Pancreas (tissue), 10 donors: ENCODE data around the gene OR2Y1. TPM values are rescaled to one million over a fixed set of nuclear protein-coding genes. Genes with fewer than 3 reads are reported as not detected.
"Not testable (repeated sequence)": the region's sequence is repeated elsewhere in the genome, so short reads cannot be mapped to it uniquely, and the experiment has no call there.

Source experiments
- ATAC-seq, 4 donors: fragments of 200-7000 bp; cut with Tn5 transposase; one replicate each; pipeline versions ENCODE4 v1.8.0 to v1.9.1; 2020; ENCODE audit warnings: mild to moderate bottlenecking in 4 of 4, moderate library complexity in 4 of 4
- DNase-seq, 6 donors: peaks; one replicate each; pipeline ENCODE4 v3.0.0-alpha.2; 2020
- FAIRE-seq: peaks from 2 replicates; lab custom pipeline; 2012; peaks lifted over from hg19 to GRCh38; lab: Jason Lieb, UNC
- H3K27ac ChIP-seq, 4 donors: fragments of 200-600 bp; sonication (generic); 1 replicate in 3 of 4; 2 replicates in 1 of 4; pipeline versions ENCODE4 v1.5.0 to v1.8.0; 2020
- H3K27me3 ChIP-seq, 4 donors: fragments of 200-600 bp; one replicate each; pipeline ENCODE4 v1.8.0; 2021
- H3K36me3 ChIP-seq, 3 donors: fragments of 200-600 bp; sonication (generic) in 1 of 3; one replicate each; pipeline versions ENCODE4 v1.5.0 to v1.8.0; 2020 to 2021
- H3K4me1 ChIP-seq, 3 donors: fragments of 200-600 bp; one replicate each; pipeline ENCODE4 v1.8.0; 2021
- H3K4me3 ChIP-seq, 4 donors: fragments of 200-600 bp; sonication (generic) in 2 of 4; one replicate each; pipeline versions ENCODE4 v1.5.0 to v1.8.0; 2020 to 2021
- H3K9me3 ChIP-seq, 4 donors: fragments of 200-600 bp; one replicate each; pipeline ENCODE4 v1.8.0; 2021
- CTCF ChIP-seq, 4 donors: fragments of 200-600 bp; sonication (generic) in 3 of 4; IDR thresholded peaks; one replicate each; pipeline versions ENCODE4 v1.5.0 to v1.8.0; 2021; ENCODE audit warnings: antibody characterized with exemption in 4 of 4
- WGBS, 2 donors: extraction: QIAGEN DNeasy Blood & Tissue Kit; methylation state at CpG; one replicate each; pipeline ENCODE4 v1.1.7; 2013; 5-methylcytosine and 5-hydroxymethylcytosine counted together
- intact Hi-C, 3 donors: fragments of 100-400 bp; cut with DNase I; formaldehyde crosslinking; loops; one replicate each; pipeline versions ENCODE4 v1.11.1 to v1.14.2; 2022
- polyA plus RNA-seq, 2 donors: library from polyadenylated mRNA; stranded (reverse); fragments of 200-250 nt; gene quantifications; one replicate each; pipeline ENCODE4 v1.2.3, GENCODE V29; 2013
- total RNA-seq, 6 donors: library from RNA; stranded (reverse); fragmentation: NEBNext Ultra II Directional in 4 of 6; extraction: Animal tissue kit (Norgen Biotek cat#: 25700) in 4 of 6; gene quantifications; one replicate each; pipeline versions ENCODE4 v1.2.1 to v1.2.4, GENCODE V29; 2021 to 2023
- donor health status: healthy with polysubstance abuse.
- donor health status: DM: no; HTN: no; CAD: no; lungs with moderate emphysema.
- donor health status: DM: no; HTN: no; CAD: no.
- donor health status: control.
- donor health status: control.
- donor health status: Bipolar disorder and iron deficiency.
- donor health status: DM: yes; HTN: yes; CAD: no.
- donor health status: DM: no; HTN: no; CAD: no.
- donor health status: DM: no; HTN: no; CAD: no.
- donor health status: DM: yes; HTN: yes; CAD: no.

The OR2Y1 gene
- total and polyA plus RNA-seq, 8 donors: not detected

- Histone ChIP-seq H3K36me3 (no peaks in the 10 kb centered on the region), H3K9me3 (no peaks in the 10 kb centered on the region), H3K4me3 (no peak overlapping the region), H3K4me1 (no peaks in the 10 kb centered on the region), H3K27ac (no peak overlapping the region), H3K27me3 (peaks cover 0 to 3% (median 0%) of the 10 kb centered on the region in 4 donors)
- DNase-seq (no peak), FAIRE-seq (no peak), ATAC-seq (no peak)
- intact Hi-C loops: no loop called here
- 19% methylated on average over 2 of the region's 2 CpGs for WGBS, 2 donors
- no peak for TF ChIP-seq CTCF (IDR thresholded peaks at IDR 0.05)
Observed at GRCh38 chr5:180704362-180704761, 35.5 kb downstream of the OR2Y1 start.

DNA sequence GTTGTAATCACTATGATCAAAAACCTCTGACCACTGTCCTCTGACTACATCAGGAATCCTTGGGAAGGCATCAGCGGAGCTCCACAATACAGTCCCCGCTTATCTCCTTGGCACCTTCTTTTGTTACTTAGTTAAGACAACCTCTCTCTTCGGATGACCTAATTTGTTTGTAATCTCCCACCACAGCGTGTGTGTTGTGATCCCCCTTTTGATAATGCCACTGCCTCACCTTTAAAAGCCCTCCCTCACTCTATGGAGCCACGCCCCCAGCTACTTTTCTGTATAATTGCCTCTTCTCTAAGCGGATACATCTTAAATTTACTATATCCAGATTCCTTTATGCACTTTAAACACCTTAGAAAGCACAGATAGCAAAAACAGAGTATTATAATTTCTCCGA is 35.9 kb downstream of the OR2Y1 start:
- H3K27ac ChIP-seq: no peak overlapping the region
- DNase-seq (no peak), ATAC-seq (no peak), FAIRE-seq (no peak)
- intact Hi-C loops: no loop called here
- no peaks in the 10 kb centered on the region for H3K9me3 ChIP-seq
- 33 to 61% methylated on average over 7 of the region's 7 CpGs for WGBS, 2 donors
- no peaks in the 10 kb centered on the region for H3K36me3 ChIP-seq
- H3K27me3 ChIP-seq: peaks cover 0 to 3% (median 0%) of the 10 kb centered on the region in 4 donors
- no peaks in the 10 kb centered on the region for H3K4me1 ChIP-seq
- TF ChIP-seq CTCF (IDR thresholded peaks at IDR 0.05): no peak
- no peak overlapping the region for H3K4me3 ChIP-seq

DNA sequence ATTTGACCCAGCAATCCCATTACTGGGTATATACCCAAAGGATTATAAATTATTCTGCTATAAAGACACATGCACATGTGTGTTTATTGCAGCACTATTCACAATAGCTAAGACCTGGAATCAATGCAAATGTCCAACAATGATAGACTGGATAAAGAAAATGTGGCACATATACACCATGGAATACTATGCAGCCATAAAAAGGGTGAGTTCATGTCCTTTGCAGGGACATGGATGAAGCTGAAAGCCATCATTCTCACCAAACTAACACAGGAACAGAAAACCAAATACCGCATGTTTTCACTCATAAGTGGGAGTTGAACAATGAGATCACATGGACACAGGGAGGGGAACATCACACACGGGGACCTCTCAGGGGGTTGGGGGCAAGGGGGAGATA is 36.5 kb downstream of the OR2Y1 start:
- WGBS, 2 donors: 71 to 78% methylated on average over 2 of the region's 2 CpGs
- FAIRE-seq, H3K36me3 ChIP-seq, intact Hi-C loops, H3K9me3 ChIP-seq, H3K4me3 ChIP-seq, ATAC-seq, DNase-seq, H3K27ac ChIP-seq, H3K4me1 ChIP-seq, H3K27me3 ChIP-seq: not testable (repeated sequence)

DNA sequence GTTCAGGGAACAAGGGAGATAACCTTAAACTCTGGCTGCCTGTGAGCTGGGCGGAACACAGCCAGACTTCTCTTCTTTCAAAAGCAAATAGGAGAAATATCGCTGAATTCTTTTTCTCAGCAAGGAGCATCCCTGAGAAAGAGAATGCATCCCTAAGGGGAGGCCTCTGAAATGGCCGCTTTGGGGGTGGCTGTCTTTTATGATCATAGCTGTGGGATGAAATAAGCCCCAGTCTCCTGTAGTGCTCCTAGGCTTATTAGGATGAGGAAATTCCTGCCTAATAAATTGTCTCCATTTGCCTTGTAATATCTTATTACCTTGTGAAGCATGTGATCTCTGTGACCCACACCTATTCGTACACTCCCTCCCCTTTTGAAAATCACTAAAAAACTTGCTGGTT is 39.4 kb downstream of the OR2Y1 start:
- H3K4me1 ChIP-seq, H3K36me3 ChIP-seq, intact Hi-C loops, FAIRE-seq, DNase-seq, H3K27ac ChIP-seq, H3K4me3 ChIP-seq, H3K27me3 ChIP-seq, H3K9me3 ChIP-seq, ATAC-seq: not testable (repeated sequence)
- WGBS, 2 donors: 79 to 92% methylated on average over 4 of the region's 4 CpGs

DNA sequence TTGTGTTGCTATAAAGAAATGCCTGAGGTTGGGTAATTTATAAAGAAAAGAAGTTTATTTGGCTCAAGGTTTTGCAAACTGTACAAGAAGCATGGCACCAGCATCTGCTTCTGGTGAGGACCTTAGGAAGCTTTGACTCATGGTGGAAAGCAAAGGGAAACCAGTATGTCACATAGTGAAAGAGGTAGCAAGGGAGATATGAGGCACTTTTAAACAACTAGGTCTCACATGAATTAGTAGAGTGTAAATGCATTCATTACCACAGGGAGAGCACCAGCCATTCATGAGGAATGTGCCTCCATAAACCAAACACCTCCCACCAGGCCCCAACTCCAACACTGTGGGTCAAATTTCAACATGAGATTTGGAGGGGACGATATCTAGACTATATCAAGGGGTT is 40.8 kb downstream of the OR2Y1 start:
- no peak for TF ChIP-seq CTCF (IDR thresholded peaks at IDR 0.05)
- ATAC-seq (no peak), DNase-seq (no peak), FAIRE-seq (no peak)
- intact Hi-C loops: no loop called here
- H3K4me3 ChIP-seq: no peak overlapping the region
- peaks cover 0 to 8% (median 0%) of the 10 kb centered on the region in 4 donors for H3K27me3 ChIP-seq
- H3K9me3 ChIP-seq: no peaks in the 10 kb centered on the region
- no peaks in the 10 kb centered on the region for H3K36me3 ChIP-seq
- H3K27ac ChIP-seq: no peak overlapping the region
- no peaks in the 10 kb centered on the region for H3K4me1 ChIP-seq
- 60 to 63% methylated on average over 1 of the region's 1 CpG for WGBS, 2 donors

GRCh38 chr5:180696116-180696515 is 43.7 kb downstream of the OR2Y1 start:
- 75 to 88% methylated on average over 1 of the region's 1 CpG for WGBS, 2 donors
- intact Hi-C loops: no loop called here
- H3K27ac ChIP-seq: no peak overlapping the region
- ATAC-seq (no peak), DNase-seq (no peak), FAIRE-seq (no peak)
- no peak for TF ChIP-seq CTCF (IDR thresholded peaks at IDR 0.05)
- H3K4me1 ChIP-seq: no peaks in the 10 kb centered on the region
- H3K27me3 ChIP-seq: peaks cover 0 to 10% (median 0%) of the 10 kb centered on the region in 4 donors
- H3K9me3 ChIP-seq: no peaks in the 10 kb centered on the region
- H3K36me3 ChIP-seq: no peaks in the 10 kb centered on the region
- H3K4me3 ChIP-seq: no peak overlapping the region
